GM12878 (cell line): ENCODE measurements around the gene PHLPP1. TPM values are rescaled to one million over a fixed set of nuclear protein-coding genes. Genes with fewer than 3 reads are reported as not detected.

Experiments used
- ATAC-seq: fragments of 200-7000 bp; cut with Tn5 transposase; 3 replicates; pipeline ENCODE4 v1.9.1; 2020; ENCODE audit warnings: mild to moderate bottlenecking, moderate library complexity
- BruUV-seq: library from RNA; stranded (reverse); fragments of 400-500 nt; replicated peaks from 2 replicates; lab custom pipeline; 2021; lab: Mats Ljungman, UMichigan
- CTCF ChIA-PET: fragments of 300-600 bp; sonication (Branson Sonifier 250); formaldehyde crosslinking; extraction: SDS; loops from one replicate; lab custom pipeline; 2021; ENCODE audit warnings: inconsistent platforms; lab: Yijun Ruan, JAX
- POLR2A ChIA-PET: fragments of 350-600 bp; formaldehyde crosslinking; extraction: SDS; loops from one replicate; lab custom pipeline; 2021; ENCODE audit warnings: inconsistent platforms; lab: Charles Lee
- RAD21 ChIA-PET: fragments of 300-600 bp; sonication (Branson Sonifier 250); formaldehyde crosslinking; loops from one replicate; lab custom pipeline; 2023; ENCODE audit warnings: antibody characterized with exemption; ENCODE audit not compliant: unreplicated experiment; lab: Charles Lee
- SMC1A ChIA-PET: fragments of 300-600 bp; sonication (Branson Sonifier 250); formaldehyde crosslinking; loops from one replicate; lab custom pipeline; 2023; ENCODE audit not compliant: unreplicated experiment, uncharacterized antibody; lab: Charles Lee
- DNase-seq: peaks from one replicate; pipeline ENCODE4 v3.0.0-alpha.2; 2011; ENCODE audit warnings: low read depth, low spot score
- FAIRE-seq: peaks from 3 replicates; lab custom pipeline; 2011; peaks lifted over from hg19 to GRCh38; lab: Jason Lieb, UNC
- H2AFZ ChIP-seq: 2 replicates; pipeline ENCODE4 v1.6.0; 2011; ENCODE audit warnings: low read depth, low read length, control low read depth; ENCODE audit not compliant: control insufficient read depth
- H3K27ac ChIP-seq: 2 replicates; pipeline ENCODE4 v1.5.1; 2011; ENCODE audit warnings: control low read depth; ENCODE audit not compliant: control insufficient read depth, insufficient read depth
- H3K27me3 ChIP-seq, 2 experiments: replicated peaks in 1 of 2; 2 replicates each; pipeline versions ENCODE4 v1.6.0 to v1.6.1; 2011; ENCODE audit warnings: low read length in 1 of 2; ENCODE audit not compliant: control insufficient read depth in 2 of 2, insufficient read depth in 2 of 2
- H3K36me3 ChIP-seq, 2 experiments: 2 replicates each; pipeline ENCODE4 v1.5.1; 2011; ENCODE audit warnings: low read length in 1 of 2; ENCODE audit not compliant: control insufficient read depth in 2 of 2, insufficient read depth in 2 of 2
- H3K4me1 ChIP-seq: 2 replicates; pipeline ENCODE4 v1.6.1; 2011; ENCODE audit warnings: mild to moderate bottlenecking, low read length, moderate library complexity, mixed read lengths; ENCODE audit not compliant: control insufficient read depth, insufficient read depth
- H3K4me2 ChIP-seq: 2 replicates; pipeline ENCODE4 v1.6.0; 2011; ENCODE audit warnings: control low read depth; ENCODE audit not compliant: control insufficient read depth, insufficient read depth
- H3K4me3 ChIP-seq: fragments of 200-600 bp; sonication (generic); 2 replicates; pipeline ENCODE4 v1.5.1; 2016
- H3K79me2 ChIP-seq: 2 replicates; pipeline ENCODE4 v1.6.0; 2011; ENCODE audit warnings: low read length; ENCODE audit not compliant: control insufficient read depth, insufficient read depth
- H3K9ac ChIP-seq: 2 replicates; pipeline ENCODE4 v1.8.0; 2011; ENCODE audit warnings: low read length, control low read depth, mixed read lengths; ENCODE audit not compliant: control insufficient read depth, insufficient read depth
- H3K9me3 ChIP-seq: replicated peaks from 3 replicates; pipeline ENCODE4 v1.5.1; 2011; ENCODE audit warnings: mild to moderate bottlenecking, low read length; ENCODE audit not compliant: control insufficient read depth, insufficient read depth
- H4K20me1 ChIP-seq: 2 replicates; pipeline ENCODE4 v1.6.0; 2011; ENCODE audit not compliant: control insufficient read depth, insufficient read depth
- BACH1 ChIP-seq: fragments of 450-650 bp; IDR thresholded peaks from 2 replicates; pipeline ENCODE4 v1.6.1; 2017; ENCODE audit warnings: mild to moderate bottlenecking, borderline replicate concordance
- BHLHE40 ChIP-seq, 2 experiments: fragments of 450-650 bp in 1 of 2; IDR thresholded peaks; 2 replicates each; pipeline ENCODE4 v1.6.1; 2011 to 2017; ENCODE audit warnings: low read depth in 2 of 2, borderline replicate concordance in 1 of 2, improper control_type of control experiment in 1 of 2, low read length in 1 of 2, mild to moderate bottlenecking in 1 of 2
- CBX3 ChIP-seq: fragments of 200-600 bp; sonication (generic); IDR thresholded peaks from 2 replicates; pipeline ENCODE4 v1.6.1; 2016; ENCODE audit warnings: low read depth, borderline replicate concordance
- EP300 ChIP-seq, 2 experiments: fragments of 150-350 bp in 1 of 2; IDR thresholded peaks; 2 replicates each; pipeline ENCODE4 v1.6.1; 2011 to 2012; ENCODE audit warnings: low read depth in 2 of 2, low read length in 2 of 2, borderline replicate concordance in 1 of 2, improper control_type of control experiment in 1 of 2, inconsistent platforms in 1 of 2; ENCODE audit not compliant: control insufficient read depth in 1 of 2
- KAT2A ChIP-seq: conservative IDR thresholded peaks from 2 replicates; pipeline ENCODE4 v1.6.1; 2011; ENCODE audit warnings: low read depth, low read length; ENCODE audit not compliant: control insufficient read depth
- MTA2 ChIP-seq: fragments of 450-650 bp; IDR thresholded peaks from 2 replicates; pipeline ENCODE4 v1.6.1; 2016; ENCODE audit warnings: low read depth, mild to moderate bottlenecking, moderate library complexity
- SIX5 ChIP-seq: IDR thresholded peaks from 2 replicates; pipeline ENCODE4 v1.6.1; 2011; ENCODE audit warnings: mild to moderate bottlenecking, low read depth, low read length, moderate library complexity; ENCODE audit not compliant: severe bottlenecking
- ZBTB4 ChIP-seq: fragments of 450-650 bp; formaldehyde crosslinking; IDR thresholded peaks from 2 replicates; pipeline ENCODE4 v1.4.0; 2022; ENCODE audit warnings: mild to moderate bottlenecking, moderate library complexity
- ZNF687 ChIP-seq: fragments of 450-650 bp; IDR thresholded peaks from 2 replicates; pipeline ENCODE4 v1.6.1; 2017; ENCODE audit warnings: mild to moderate bottlenecking, moderate library complexity
- WGBS: methylation state at CpG from one replicate; pipeline ENCODE4 v1.1.6; 2016; ENCODE audit warnings: low lambda C conversion rate; ENCODE audit not compliant: insufficient replicate concordance, insufficient coverage; ENCODE audit errors: missing lambda C conversion rate; 5-methylcytosine and 5-hydroxymethylcytosine counted together
- in situ Hi-C: fragments of 300-500 bp; cut with MboI; formaldehyde crosslinking; loops from 9 replicates; pipeline ENCODE4 v1.14.3; 2018; ENCODE audit warnings: mixed read lengths
- intact Hi-C: fragments of 100-400 bp; cut with micrococcal nuclease; formaldehyde crosslinking; loops from one replicate; pipeline ENCODE4 v1.14.2; 2022; ENCODE audit not compliant: unreplicated experiment
- polyA plus RNA-seq, 11 experiments: library from polyadenylated mRNA; depleted of rRNA in 4 of 11; unstranded in 6 of 11; stranded (reverse) in 5 of 11; fragments of >200 nt; fragmentation: Nextera tagmentation in 4 of 11; fragmentation: Illumina TruSeq in 1 of 11; extraction: Ambion mirVana in 4 of 11; extraction: Trizol in 1 of 11; gene quantifications; 1 replicate in 1 of 11; 2 replicates in 10 of 11; pipeline versions ENCODE4 v1.2.1 to v1.2.3, GENCODE V29; 2011 to 2016; ENCODE audit warnings: inconsistent platforms in 2 of 11, missing spikeins in 2 of 11, low read depth in 1 of 11
- total RNA-seq, 4 experiments: library from RNA; depleted of rRNA in 3 of 4; stranded (reverse); fragments of >200 nt in 3 of 4; fragmentation: Illumina TruSeq in 1 of 4; extraction: Trizol in 1 of 4; gene quantifications; 2 replicates each; pipeline versions ENCODE4 v1.2.1 to v1.2.3, GENCODE V29; 2013 to 2021
- TF ChIP-seq, protein P1 (sequence below): fragments of 450-650 bp; formaldehyde crosslinking; IDR thresholded peaks from 2 replicates; pipeline ENCODE4 v1.4.0; 2020; ENCODE audit warnings: mild to moderate bottlenecking, moderate library complexity

Gene PHLPP1
- total and polyA plus RNA-seq, 10 of the 15 experiments (the other 5 are each of a cell fraction or from before 2014, with no cell fraction given), result 0.42 to 7.0 (median 1.9) TPM

DNA sequence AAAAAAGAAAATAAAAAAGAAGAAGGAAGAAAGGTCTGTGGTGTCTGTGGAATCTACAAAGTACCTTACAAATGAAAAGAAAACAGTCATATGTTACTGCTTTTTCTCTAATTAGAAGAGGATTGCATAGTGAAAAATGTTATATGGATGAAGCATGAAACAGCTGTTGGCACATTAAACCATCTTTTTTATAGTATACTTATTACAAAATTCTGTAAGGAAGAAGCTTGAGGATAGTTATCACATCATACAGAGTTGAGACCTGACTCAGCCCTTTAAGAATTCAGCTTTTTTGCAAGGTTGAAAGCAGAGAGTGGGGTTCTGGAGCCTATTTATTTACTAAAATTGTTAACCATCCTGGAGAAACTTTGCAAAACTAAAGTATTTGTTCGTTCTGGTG, 222.7 kb downstream of the PHLPP1 start:
- no TSS peak for BruUV-seq
- POLR2A ChIA-PET, result no interaction called here
- TF ChIP-seq EP300 (IDR thresholded peaks at IDR 0.05; ENCODE audit: borderline replicate concordance in 1 of 2, control insufficient read depth in 1 of 2, low read depth in 2 of 2, low read length in 2 of 2) (no peak), SIX5 (no peak), ZBTB4 (CRISPR knock-in tag) (no peak), BHLHE40 (IDR thresholded peaks at IDR 0.05; ENCODE audit: borderline replicate concordance in 1 of 2, low read depth in 2 of 2, low read length in 1 of 2) (no peak), BACH1 (no peak), CBX3 (no peak), KAT2A (no peak), MTA2 (no peak), ZNF687 (no peak)
- TF ChIP-seq, protein P1, sequence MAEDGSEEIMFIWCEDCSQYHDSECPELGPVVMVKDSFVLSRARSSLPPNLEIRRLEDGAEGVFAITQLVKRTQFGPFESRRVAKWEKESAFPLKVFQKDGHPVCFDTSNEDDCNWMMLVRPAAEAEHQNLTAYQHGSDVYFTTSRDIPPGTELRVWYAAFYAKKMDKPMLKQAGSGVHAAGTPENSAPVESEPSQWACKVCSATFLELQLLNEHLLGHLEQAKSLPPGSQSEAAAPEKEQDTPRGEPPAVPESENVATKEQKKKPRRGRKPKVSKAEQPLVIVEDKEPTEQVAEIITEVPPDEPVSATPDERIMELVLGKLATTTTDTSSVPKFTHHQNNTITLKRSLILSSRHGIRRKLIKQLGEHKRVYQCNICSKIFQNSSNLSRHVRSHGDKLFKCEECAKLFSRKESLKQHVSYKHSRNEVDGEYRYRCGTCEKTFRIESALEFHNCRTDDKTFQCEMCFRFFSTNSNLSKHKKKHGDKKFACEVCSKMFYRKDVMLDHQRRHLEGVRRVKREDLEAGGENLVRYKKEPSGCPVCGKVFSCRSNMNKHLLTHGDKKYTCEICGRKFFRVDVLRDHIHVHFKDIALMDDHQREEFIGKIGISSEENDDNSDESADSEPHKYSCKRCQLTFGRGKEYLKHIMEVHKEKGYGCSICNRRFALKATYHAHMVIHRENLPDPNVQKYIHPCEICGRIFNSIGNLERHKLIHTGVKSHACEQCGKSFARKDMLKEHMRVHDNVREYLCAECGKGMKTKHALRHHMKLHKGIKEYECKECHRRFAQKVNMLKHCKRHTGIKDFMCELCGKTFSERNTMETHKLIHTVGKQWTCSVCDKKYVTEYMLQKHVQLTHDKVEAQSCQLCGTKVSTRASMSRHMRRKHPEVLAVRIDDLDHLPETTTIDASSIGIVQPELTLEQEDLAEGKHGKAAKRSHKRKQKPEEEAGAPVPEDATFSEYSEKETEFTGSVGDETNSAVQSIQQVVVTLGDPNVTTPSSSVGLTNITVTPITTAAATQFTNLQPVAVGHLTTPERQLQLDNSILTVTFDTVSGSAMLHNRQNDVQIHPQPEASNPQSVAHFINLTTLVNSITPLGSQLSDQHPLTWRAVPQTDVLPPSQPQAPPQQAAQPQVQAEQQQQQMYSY (CRISPR knock-in tag), result no peak

More for the DNA sequence above, 222.7 kb downstream of the PHLPP1 start:
- DNase-seq (no peak), FAIRE-seq (no peak), ATAC-seq (peak; percentile 40)
- H3K4me3 ChIP-seq, result no peak overlapping the region
- H3K4me2 ChIP-seq, result 0 out of 2 replicates have a peak overlapping the region, but pooled peaks have one; percentile 3
- no peaks in the 10 kb centered on the region for H3K27me3 ChIP-seq
- H4K20me1 ChIP-seq, result no peaks in the 10 kb centered on the region
- peaks cover 18% of the 10 kb centered on the region for H3K4me1 ChIP-seq
- ChIA-PET SMC1A (interaction anchor here (0.9 kb wide), 1 partner anchor 221 kb away, joined by 3 read pairs; no protein-coding TSS in a partner anchor), RAD21 (no interaction called here), CTCF (interaction anchor here (1.3 kb wide), 1 partner anchor 20 kb away, joined by 4 read pairs; no protein-coding TSS in a partner anchor)
- WGBS, result 0% methylated on average over 1 of the region's 1 CpG
- no peaks in the 10 kb centered on the region for H3K79me2 ChIP-seq
- intact Hi-C loops, result no loop called here
- H3K36me3 ChIP-seq, result peaks cover 0 to 4% of the 10 kb centered on the region in 2 experiments; a peak in 1 of 4 replicates
- in situ Hi-C loops, result no loop called here
- no peak overlapping the region for H3K27ac ChIP-seq
- no peak overlapping the region for H2AFZ ChIP-seq
- no peaks in the 10 kb centered on the region; the same call in 2 of the 3 replicates for H3K9me3 ChIP-seq
- H3K9ac ChIP-seq, result no peak overlapping the region
